ENCODE data around the gene HOXB2.

HOXB2 gene

DNA sequence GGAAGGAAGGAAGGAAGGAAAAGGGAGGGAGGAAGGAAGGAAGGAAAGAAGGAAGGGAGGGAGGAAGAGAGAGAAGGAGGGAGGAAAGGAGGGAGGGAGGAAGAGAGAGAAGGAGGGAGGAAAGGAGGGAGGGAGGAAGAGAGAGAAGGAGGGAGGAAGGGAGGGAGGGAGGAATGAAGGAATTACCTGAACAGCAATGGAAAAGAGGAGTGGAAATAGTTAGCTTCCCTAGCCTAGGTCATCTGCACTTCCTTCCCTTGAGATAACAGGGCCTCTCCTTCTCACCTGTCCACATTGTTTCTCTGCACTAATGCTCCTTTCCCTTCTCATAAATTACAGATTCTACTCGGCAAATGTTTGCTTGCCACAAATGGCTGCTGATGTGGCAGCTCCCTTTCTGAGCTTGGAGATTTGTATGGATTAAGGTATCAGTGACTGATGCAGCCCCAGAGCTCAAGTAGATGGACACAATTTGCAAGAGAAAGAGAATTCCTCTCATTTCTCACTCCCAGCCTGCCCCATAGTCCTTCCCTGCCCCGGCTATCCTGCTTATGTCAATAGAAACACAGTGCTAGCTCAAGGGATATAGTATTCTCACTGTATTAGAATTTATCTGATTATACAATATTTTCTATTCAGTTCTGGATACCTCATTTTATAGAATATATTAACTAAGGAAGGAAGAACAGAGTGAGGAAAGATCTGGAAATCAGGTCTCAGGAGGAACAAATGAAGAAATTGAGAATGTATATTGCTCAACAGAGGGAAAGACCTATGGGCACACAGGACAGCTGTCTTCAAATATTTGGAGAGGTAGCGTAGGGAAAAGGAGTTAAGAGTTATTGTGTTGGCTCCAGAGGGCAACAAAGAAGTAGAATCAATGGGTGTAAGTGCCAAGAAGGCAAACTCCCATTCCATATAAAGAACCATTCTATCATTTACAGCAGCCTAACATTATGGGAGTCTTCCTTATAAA lies 28.7 kb downstream of the HOXB2 start (continued):
- TF ChIP-seq, protein P1, sequence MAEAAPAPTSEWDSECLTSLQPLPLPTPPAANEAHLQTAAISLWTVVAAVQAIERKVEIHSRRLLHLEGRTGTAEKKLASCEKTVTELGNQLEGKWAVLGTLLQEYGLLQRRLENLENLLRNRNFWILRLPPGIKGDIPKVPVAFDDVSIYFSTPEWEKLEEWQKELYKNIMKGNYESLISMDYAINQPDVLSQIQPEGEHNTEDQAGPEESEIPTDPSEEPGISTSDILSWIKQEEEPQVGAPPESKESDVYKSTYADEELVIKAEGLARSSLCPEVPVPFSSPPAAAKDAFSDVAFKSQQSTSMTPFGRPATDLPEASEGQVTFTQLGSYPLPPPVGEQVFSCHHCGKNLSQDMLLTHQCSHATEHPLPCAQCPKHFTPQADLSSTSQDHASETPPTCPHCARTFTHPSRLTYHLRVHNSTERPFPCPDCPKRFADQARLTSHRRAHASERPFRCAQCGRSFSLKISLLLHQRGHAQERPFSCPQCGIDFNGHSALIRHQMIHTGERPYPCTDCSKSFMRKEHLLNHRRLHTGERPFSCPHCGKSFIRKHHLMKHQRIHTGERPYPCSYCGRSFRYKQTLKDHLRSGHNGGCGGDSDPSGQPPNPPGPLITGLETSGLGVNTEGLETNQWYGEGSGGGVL (tag by site-specific recombination; IDR thresholded peaks at IDR 0.05), result 0 out of 2 replicates have a peak, but pooled peaks have one; percentile 2
- TF ChIP-seq ZNF677 (tag by site-specific recombination; IDR thresholded peaks at IDR 0.05) (no peak), ZNF335 (tag by site-specific recombination; conservative IDR thresholded peaks at IDR 0.05) (no peak), KLF8 (tag by site-specific recombination; IDR thresholded peaks at IDR 0.05) (no peak), ZNF843 (tag by site-specific recombination; IDR thresholded peaks at IDR 0.05) (no peak), OVOL3 (tag by site-specific recombination; IDR thresholded peaks at IDR 0.05) (no peak), SP3 (tag by site-specific recombination; IDR thresholded peaks at IDR 0.05) (no peak), ZBTB48 (tag by site-specific recombination; IDR thresholded peaks at IDR 0.05) (no peak), PRDM1 (tag by site-specific recombination; IDR thresholded peaks at IDR 0.05) (0 out of 2 replicates have a peak, but pooled peaks have one; percentile 17), ZNF341 (tag by site-specific recombination; IDR thresholded peaks at IDR 0.05; ENCODE audit: low read depth) (no peak), ZNF404 (tag by site-specific recombination; IDR thresholded peaks at IDR 0.05) (no peak), ZNF140 (tag by site-specific recombination; IDR thresholded peaks at IDR 0.05) (no peak), YY2 (tag by site-specific recombination; IDR thresholded peaks at IDR 0.05) (no peak)
- TF ChIP-seq, protein P2, sequence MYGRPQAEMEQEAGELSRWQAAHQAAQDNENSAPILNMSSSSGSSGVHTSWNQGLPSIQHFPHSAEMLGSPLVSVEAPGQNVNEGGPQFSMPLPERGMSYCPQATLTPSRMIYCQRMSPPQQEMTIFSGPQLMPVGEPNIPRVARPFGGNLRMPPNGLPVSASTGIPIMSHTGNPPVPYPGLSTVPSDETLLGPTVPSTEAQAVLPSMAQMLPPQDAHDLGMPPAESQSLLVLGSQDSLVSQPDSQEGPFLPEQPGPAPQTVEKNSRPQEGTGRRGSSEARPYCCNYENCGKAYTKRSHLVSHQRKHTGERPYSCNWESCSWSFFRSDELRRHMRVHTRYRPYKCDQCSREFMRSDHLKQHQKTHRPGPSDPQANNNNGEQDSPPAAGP (tag by site-specific recombination; IDR thresholded peaks at IDR 0.05), result no peak
- TF ChIP-seq, protein P3, sequence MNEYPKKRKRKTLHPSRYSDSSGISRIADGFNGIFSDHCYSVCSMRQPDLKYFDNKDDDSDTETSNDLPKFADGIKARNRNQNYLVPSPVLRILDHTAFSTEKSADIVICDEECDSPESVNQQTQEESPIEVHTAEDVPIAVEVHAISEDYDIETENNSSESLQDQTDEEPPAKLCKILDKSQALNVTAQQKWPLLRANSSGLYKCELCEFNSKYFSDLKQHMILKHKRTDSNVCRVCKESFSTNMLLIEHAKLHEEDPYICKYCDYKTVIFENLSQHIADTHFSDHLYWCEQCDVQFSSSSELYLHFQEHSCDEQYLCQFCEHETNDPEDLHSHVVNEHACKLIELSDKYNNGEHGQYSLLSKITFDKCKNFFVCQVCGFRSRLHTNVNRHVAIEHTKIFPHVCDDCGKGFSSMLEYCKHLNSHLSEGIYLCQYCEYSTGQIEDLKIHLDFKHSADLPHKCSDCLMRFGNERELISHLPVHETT (tag by site-specific recombination; IDR thresholded peaks at IDR 0.05), result no peak

DNA sequence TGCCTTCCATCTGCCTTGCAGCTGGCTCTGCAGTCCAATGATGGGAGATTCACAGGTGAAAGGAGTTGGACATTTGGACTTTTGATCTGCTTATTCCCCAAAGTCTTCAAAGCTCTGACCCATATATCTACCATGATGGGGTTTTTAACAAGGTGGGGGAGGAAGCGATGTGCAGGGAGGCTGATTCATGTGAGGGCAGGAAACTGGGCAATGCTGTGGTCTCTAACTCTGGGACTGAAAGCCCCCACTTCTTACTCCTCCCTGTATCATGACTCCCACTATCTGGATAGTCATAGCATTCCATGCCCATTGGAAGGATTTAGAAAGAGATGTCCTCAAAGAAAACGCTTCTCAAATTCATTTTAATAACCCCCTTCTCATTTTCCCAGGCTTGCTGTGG lies 30.4 kb downstream of the HOXB2 start:
- Histone ChIP-seq H3K36me3 (ENCODE audit: control insufficient read depth in 2 of 2, insufficient read depth in 1 of 2, low read length in 2 of 2) (no peaks in the 10 kb centered on the region), H3K27ac (ENCODE audit: extremely low read depth, low read depth, low read length) (no peak overlapping the region), H3K9me3 (ENCODE audit: control insufficient read depth, insufficient read depth, low read depth, low read length) (no peaks in the 10 kb centered on the region), H3K4me3 (ENCODE audit: low read depth, low read length) (no peak overlapping the region), H3K4me1 (ENCODE audit: control insufficient read depth, insufficient read depth, low read length) (peaks cover 17% of the 10 kb centered on the region; the same call in 1 of the 2 replicates)
- POLR2A ChIA-PET, result no interaction called here
- TF ChIP-seq ZNF138 (tag by site-specific recombination; IDR thresholded peaks at IDR 0.05; ENCODE audit: borderline replicate concordance), result no peak
- TF ChIP-seq GLI4 (tag by site-specific recombination; IDR thresholded peaks at IDR 0.05), result no peak
- TF ChIP-seq, protein P4, sequence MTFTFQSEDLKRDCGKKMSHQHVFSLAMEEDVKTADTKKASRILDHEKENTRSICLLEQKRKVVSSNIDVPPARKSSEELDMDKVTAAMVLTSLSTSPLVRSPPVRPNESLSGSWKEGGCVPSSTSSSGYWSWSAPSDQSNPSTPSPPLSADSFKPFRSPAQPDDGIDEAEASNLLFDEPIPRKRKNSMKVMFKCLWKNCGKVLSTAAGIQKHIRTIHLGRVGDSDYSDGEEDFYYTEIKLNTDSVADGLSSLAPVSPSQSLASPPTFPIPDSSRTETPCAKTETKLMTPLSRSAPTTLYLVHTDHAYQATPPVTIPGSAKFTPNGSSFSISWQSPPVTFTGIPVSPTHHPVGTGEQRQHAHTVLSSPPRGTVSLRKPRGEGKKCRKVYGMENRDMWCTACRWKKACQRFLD (tag by site-specific recombination; IDR thresholded peaks at IDR 0.05), result no peak
- no peak for TF ChIP-seq ZNF23 (tag by site-specific recombination; IDR thresholded peaks at IDR 0.05; ENCODE audit: borderline replicate concordance)
- no peak for TF ChIP-seq ZNF830 (tag by site-specific recombination; IDR thresholded peaks at IDR 0.05; ENCODE audit: low read depth)
- no peak for TF ChIP-seq ZNF701 (tag by site-specific recombination; IDR thresholded peaks at IDR 0.05)
- CTCF ChIA-PET, result interaction anchor here (0.6 to 1.3 kb wide), 3 partner anchors 8 to 81 kb away, joined by 3 to 4 read pairs (median 3); no protein-coding TSS in a partner anchor
